UCSD-AML1 (cell line): ENCODE measurements around the gene ATG2A.

Experiments used
- DNase-seq: peaks from one replicate; lab custom pipeline; 2025; ENCODE audit not compliant: unreplicated experiment; lab: John Stamatoyannopoulos, UW

ATG2A gene

GRCh38 chr11:64905516-64906313 lies 11.3 kb downstream of the ATG2A start:
- DNase-seq, result no peak

GRCh38 chr11:64903291-64903833 lies 13.6 kb downstream of the ATG2A start:
- DNase-seq, result no peak

GRCh38 chr11:64902102-64902900 lies 14.7 kb downstream of the ATG2A start:
- no peak for DNase-seq

GRCh38 chr11:64900774-64901173 lies 16.2 kb downstream of the ATG2A start:
- no peak for DNase-seq

- DNase-seq, result no peak
Measured at GRCh38 chr11:64900263-64900678, 16.7 kb downstream of the ATG2A start.

- no peak for DNase-seq
Measured at GRCh38 chr11:64898541-64898940, 18.5 kb downstream of the ATG2A start.

GRCh38 chr11:64898076-64898445 lies 18.9 kb downstream of the ATG2A start:
- no peak for DNase-seq

- no peak for DNase-seq
Measured at GRCh38 chr11:64897381-64898075, 19.5 kb downstream of the ATG2A start.

- DNase-seq, result no peak
Measured at GRCh38 chr11:64896448-64897022, 20.5 kb downstream of the ATG2A start.

- DNase-seq, result no peak
Measured at GRCh38 chr11:64894812-64895452, 22.1 kb downstream of the ATG2A start.

- peak; percentile 81 for DNase-seq
Measured at GRCh38 chr11:64894070-64894811, 22.8 kb downstream of the ATG2A start.

GRCh38 chr11:64893194-64894069 lies 23.6 kb downstream of the ATG2A start:
- DNase-seq, result no peak

GRCh38 chr11:64892838-64893193 lies 24.2 kb downstream of the ATG2A start:
- no peak for DNase-seq

- DNase-seq, result no peak
Measured at GRCh38 chr11:64892411-64892831, 24.6 kb downstream of the ATG2A start.

- no peak for DNase-seq
Measured at GRCh38 chr11:64891880-64892279, 25.1 kb downstream of the ATG2A start.

GRCh38 chr11:64891215-64891848 lies 25.7 kb downstream of the ATG2A start:
- no peak for DNase-seq

GRCh38 chr11:64890522-64890939 lies 26.5 kb downstream of the ATG2A start:
- no peak for DNase-seq

- no peak for DNase-seq
Measured at GRCh38 chr11:64888729-64889511, 28.1 kb downstream of the ATG2A start.
